HUDEP-2 (cell line): ENCODE results near the gene ARGLU1.

Experiments used
- DNase-seq, 76 experiments: peaks; one replicate each; lab custom pipeline; 2025; ENCODE audit not compliant: unreplicated experiment in 76 of 76; lab: John Stamatoyannopoulos, UW

Gene ARGLU1

DNA sequence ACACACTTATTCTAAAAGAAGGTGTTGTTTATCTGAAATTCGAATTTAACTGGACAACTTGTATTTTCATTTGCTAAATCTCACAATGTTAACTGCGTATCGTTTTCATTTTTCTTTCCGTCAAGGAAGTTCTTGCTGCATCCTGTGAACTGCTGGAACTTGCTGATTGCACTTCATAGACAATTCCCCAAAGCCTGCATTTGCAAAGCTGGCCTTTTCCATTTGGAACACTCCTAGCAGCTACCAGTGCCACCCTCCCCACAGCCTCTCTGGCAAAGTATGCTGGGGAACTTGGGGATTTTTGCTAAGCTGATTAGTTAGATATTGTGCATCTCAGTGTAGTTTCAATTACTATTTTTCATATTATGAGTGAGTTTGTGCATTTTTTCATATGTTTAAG is 20.4 kb upstream of the ARGLU1 start:
- DNase-seq: no peak

DNA sequence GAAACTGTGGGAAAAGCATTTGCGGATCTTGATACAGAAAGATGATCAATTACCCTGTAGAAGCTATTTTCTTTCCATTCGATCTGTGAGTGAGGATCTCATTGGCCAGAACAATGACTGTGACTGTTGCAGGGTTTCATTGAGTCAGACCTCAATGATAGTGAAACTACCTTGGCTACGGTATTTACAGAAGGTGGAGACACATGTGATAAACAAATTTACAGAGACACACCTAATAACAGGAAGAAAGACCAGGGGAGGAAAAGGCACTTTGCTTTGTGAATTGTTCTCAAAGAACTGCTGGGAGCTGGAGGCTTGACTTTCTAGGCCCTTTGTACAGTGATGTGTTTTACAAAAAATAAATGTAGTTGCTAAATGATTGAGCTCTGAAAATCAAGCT is 19.9 kb upstream of the ARGLU1 start:
- DNase-seq: no peak

DNA sequence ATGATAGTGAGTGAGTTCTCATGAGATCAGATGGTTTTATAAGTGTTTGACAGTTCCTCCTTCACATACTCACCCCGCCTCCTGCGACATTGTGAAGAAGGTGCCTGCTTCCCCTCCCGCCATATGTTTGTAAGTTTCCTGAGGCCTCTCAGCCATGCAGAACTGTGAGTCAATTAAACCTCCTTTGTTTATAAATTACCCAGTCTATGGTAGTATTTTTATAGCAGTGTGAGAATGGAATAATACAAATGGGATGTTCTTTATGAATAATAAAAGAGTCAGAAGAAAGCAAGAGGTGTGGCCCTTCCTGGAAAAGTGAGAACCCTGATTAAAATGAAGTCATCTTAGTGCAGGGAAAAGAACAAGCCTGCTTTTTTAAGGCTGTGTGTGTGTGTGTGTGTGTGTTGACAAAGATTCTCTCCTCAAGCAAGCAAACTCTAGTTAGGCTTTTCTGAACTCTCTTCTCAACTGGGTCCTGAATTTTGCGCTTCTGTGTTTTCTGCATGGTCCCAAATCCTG is 18.8 kb upstream of the ARGLU1 start:
- no peak for DNase-seq

DNA sequence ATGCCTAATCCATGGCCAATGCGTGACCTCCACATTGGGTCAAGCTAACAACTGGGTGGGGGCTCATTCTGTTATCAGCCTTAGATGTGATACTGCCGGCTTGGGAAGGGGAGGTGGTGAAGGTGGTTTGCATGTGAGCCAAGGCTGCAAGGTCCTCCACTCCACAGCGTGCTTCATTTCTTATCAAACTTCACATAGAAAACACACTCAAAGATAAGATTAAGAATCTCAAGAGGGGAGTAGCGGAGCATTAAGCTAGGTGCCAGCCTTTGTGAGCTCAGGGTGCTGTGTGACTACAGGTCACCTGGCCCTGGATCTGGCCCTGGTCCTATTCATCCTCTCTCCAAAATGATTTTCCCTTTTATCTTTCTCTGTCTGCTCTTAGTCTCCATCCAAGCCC is 13.3 kb upstream of the ARGLU1 start:
- no peak for DNase-seq

DNA sequence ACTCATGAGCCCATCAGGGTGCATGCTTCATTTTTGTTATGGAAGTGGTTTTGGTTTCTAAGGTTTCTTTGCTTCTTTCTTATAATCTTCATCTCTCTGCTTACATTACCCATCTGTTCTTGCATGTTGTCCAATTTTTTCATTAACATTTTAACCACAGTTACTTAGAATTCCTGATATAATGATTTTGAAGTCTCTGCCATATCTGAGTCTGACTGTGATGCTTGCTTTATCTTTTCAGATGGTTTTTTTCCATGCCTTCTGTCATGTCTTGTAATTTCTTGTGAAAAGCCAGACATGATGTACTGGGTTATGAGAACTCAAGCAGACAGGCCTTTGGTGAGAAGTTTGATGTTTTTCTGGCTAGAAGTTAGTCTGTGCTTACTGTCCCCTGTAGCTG is 8.0 kb upstream of the ARGLU1 start:
- DNase-seq: no peak

DNA sequence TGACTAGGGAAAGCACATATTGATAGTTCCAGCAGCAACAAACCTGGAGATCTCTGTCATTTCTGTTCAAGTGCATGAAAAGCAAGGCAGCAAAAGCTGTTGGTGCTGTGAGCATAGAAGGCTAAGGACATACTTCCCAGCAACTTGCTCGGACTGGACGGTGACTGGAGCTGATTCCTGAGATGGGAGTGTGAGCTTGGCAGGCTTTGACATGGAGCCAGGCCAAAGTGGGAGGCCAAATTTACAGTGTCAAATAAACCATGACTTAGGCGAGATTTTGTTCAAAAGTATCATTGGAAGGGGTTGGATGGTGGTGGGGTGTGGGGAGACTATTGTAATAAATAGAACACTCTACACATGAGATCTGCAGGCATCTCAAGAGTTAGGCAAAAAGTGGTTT is 5.9 kb upstream of the ARGLU1 start:
- DNase-seq: no peak

DNA sequence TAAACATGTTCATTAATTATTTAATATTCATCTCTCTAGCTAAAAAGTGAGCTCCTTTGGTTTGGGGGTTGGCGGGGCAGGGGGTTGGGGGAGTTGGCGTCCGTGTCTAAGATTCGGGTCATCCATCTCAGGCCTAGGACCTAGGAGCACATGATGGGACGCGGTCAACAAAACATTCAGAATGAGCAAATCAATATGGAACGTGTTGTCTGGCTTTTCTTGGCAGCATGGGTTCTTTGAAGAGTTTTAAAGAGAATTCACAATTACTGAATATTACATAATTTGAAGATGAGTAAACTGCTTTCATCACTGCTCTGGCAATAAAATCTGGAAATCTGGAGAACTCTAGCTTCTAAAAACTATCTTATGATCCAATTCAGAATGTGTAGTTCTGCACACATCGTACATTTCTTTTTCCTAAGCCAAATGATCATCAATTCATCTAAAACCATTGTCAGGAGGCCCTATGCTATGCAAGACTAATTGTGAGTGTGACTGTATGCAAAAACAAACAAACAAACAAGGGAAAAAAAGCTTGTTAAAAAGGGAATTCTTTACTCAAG is 5.4 kb upstream of the ARGLU1 start:
- DNase-seq: no peak

DNA sequence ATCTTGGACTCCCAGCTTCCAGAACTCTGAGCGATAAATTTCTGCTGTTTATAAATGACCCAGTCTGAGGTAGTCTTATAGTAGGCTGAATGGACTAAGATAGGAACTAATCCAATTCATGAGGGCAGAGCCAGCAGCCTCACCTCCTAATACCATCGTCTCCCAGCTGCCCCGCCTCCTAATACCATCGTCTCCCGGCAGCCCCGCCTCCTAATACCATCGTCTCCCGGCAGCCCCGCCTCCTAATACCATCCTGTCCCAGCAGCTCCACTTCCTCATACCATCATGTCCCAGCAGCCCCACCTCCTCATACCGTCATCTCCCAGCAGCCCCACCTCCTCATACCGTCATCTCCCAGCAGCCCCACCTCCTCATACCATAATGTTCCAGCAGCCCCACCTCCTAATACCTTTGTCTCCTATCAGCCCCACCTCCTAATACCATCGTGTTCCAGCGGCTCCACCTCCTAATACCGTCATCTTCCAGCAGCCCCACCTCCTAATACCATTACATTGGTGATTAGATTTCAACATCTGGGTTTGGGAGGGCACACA is 2.4 kb upstream of the ARGLU1 start:
- peak in 7 of 76 experiments; percentile 4 to 65 (median 31) for DNase-seq

DNA sequence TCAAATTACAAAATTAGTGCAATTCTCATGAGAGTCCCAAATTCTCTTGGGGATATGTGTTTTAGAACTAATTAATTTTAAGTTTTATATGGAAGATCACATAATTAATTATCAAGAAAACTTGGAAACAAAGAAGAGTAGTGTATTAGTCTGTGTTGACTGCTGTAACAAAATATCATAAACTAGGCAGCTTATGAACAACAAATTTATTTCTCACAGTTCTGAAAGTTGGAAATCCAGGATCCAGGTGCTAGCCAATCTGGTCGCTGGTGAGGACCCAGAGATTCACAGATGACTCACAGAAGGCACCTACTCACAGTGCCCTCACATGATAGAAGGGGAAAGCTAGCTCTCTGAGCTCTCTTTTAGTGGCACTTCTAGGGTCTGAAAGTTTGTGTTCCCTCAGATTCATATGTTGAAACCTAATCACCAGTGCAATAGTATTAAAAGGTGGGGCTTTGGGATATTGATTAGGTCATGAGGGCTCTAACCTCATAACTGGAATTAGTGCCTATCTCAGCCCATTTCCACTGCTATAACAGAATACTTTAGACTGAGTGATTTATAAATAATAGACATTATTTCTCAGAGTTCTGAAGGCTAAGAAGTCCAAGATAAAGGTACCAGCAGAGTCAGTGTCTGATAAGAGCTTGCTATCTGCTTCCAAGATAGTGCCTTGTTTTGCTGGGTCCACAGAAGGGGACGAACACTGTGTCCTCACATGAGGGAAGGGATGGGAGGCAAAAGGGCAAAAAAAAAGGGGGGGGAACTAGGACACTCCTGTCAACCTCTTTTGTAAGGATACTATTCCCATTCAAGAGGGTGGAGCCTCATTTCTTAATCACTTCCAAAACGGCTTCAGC is 1.5 kb upstream of the ARGLU1 start:
- no peak for DNase-seq

DNA sequence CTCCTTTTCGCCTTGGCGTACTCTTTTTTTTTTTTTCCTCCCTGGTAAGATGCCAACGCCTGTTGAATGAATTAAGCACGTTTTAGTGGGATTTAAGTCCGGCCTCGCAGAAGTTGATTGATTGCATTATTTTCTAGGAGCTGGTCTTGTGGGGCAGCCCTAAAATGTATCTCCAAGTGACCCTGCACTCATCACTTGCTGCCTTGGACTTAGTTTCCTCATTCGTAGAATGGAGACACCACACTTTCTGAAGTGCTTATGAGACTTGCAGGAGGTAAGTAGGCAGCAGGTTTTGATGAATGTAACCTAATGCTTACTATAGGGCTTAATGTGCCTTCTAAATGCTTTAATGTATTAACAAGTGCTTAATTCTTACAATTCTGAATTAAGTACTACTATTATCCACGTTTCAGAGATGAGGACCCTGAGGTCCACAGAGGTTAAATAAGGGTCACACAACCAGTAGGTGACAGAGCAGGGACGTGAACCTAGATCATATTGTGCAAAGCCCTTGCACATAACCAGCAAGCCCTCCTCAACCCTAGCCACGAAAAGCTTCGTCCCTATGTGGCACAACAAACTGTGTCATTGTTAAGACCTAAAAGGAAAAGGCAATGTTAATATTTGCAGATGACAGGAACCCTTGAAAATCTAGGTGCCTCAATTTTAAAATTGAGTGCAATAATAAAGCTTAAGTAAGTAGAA is 514 bp upstream of the ARGLU1 start:
- DNase-seq: peak in 4 of 76 experiments; percentile 2 to 46 (median 16)

DNA sequence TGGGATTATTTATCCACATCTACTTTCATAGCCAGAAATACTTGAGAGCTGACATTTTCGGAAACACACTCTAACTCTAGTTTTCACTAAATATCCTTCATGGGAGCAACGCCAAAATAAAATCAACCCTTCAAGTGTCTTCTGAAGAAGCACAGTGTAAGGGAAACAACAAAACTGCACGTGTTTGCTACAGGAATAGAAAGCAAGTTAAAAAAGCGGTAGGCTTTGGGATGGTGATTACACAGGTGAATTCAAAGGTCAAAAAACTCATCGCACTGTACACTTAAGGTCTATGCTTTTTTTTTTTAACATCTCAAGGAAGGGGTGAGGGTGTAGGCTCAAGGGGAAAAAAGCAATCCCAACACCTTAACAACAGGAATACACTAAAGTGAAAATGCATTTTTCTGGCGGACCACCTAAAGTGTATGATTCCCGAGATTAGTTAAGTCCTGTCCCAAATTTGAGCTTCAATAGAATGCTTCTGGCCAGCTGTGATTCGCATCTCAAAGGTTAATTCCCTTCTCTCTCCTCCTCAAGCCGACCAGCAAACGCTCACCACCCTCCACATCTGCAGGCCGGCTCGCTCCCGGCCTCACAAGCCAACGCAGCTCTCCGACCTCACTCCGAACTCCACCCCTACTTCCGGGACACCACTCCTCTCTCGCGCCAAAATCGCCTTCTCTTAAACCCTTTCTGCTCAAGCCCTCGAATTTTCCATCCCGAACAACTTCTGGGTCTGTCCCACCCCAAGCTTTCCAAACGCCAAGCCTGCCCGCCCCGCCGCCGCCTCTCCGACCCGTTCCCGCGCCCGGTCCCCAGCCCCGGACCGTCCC is 1.1 kb downstream of the ARGLU1 start:
- peak in 55 of 76 experiments; percentile 2 to 58 (median 29) for DNase-seq

DNA sequence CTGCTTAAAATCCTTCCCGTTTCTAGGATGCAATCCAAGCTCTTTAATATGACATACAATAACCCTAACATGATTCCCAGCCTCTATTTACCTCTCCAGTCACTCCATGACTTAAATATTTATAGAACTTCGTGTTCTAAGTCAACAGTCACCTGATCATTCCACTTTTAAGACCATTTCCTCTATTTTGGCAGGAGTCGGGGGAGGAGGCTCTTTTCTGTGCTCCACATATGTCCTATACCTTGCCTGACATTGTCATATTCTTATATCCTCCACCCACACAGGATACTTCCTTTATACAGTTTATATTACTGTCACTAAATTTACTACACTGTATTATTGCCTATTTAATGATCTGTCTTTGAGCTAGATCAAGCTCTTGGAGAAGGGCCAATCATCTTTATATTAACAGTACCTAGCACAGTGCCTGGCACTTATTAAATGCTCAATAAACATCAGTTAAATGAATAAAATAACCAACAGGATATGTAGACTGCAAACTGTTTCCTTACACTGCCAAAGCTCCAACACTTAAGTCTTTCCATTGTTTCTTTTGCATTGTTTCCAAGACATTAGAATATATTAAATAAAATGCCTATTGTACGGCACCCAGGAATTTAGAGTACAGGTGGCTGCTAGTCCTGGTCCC is 2.7 kb downstream of the ARGLU1 start:
- no peak for DNase-seq

DNA sequence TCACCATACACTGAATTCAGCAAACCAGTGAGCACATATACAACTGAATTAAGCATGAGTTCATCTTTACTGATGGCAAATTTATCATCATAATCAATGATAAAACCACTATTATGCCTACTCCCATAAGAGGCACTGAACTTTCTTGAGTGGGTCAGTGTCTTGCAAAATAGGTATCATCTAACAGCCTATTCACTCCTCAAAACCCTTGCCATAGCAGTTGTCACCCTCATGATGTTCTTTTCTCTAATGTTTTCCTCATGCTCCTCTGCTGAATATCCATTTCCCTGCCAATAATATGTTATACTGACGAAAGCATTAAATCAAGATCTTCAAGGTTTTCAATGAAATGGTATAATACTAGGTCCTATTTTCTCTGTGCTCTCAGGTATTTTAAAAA is 5.6 kb downstream of the ARGLU1 start:
- DNase-seq: no peak

DNA sequence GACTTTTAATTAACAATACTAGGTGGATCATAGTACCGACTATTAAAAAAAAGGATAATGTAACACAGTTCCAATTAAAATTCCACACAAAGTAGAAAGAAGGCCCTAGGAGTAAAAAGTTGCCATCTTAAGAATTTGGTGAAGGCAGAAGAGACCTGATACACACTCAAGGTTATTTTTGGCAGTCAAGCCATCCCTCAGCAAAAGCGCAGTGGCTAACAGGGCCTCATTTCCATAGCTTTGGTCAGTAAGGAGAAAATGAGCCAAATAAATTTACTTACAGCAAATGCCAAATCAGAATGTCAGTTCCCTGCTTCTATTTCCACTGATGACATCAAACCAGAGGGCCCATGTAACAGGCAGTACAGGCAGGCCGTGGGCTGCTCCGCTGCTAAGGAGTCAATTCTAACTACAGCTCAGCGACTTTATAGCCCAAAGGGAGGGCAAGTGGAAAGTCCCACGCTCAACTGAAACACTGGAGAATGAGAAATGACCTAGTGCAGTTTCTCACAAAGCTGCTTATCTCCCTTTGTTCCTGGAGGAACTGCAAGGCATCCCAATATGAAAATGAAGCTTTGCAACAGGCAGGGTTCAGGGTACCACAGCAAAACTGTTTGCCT is 6.3 kb downstream of the ARGLU1 start:
- DNase-seq: no peak

DNA sequence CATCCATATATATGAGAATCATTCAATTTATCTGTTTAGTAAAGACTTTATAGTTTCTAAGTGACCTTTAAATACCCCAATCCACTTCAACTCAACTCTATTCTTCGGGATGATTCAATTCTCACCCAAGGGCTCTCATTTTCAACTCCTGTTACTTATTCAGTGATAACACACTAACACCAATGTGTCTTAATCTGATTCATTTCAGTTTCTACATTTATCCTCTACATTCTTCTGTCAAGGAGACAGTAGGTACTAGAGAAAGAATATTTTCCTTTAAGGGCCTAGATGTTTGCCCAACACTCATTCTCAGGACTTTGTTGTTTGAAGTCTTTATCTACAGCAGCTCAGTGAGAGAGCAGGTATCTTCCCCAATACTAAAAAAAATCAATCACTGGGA is 7.1 kb downstream of the ARGLU1 start:
- no peak for DNase-seq

DNA sequence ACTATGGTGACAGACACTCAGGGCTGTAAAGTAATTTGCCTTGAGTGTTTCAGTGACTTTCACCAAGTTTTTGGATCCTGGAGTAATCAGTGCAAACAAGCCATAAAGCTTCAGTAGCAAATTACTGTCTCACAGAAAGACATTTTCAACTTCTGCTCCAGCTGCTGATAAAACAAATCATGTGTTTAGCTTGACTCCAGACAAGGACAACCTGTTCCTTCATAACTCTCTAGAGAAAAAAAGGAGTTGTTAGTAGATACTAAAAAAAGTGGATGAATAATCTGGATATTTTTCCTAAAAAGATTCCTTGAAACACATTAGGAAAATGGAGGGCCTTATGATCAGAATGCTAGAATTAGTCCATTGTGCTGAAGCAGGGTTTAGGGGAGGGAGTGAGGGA is 9.4 kb downstream of the ARGLU1 start:
- no peak for DNase-seq

DNA sequence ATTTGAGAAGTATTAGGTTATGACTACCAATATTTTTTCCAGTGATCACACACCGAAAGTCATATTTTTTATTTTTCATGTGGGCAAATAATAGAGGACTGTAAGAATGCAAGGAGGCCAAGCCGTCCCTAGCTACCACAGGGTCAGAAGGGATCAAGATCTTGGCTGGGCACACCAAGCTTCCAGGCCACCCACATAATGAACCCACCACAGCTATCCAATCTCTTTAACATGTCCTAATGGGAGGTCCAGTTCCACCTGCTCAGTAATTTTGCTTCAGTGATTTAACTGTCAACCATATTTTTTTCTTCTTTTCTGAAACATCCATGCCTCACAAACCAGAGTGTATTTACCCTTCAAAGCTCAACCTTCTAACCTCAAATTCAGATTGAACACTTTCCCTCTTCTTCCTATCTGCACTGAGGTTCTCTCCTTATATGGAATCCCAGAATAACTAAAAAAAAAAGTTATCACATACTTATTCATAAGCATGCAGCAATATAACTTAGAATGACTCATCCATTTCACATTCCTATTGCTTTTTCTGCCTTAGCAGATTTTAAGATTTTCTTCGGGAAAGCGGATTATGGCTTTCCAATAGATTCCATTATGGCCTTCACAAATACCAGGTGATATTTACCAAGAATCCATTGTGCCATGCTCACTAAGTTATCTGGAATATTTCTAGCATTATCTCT is 12.2 kb downstream of the ARGLU1 start:
- no peak for DNase-seq

DNA sequence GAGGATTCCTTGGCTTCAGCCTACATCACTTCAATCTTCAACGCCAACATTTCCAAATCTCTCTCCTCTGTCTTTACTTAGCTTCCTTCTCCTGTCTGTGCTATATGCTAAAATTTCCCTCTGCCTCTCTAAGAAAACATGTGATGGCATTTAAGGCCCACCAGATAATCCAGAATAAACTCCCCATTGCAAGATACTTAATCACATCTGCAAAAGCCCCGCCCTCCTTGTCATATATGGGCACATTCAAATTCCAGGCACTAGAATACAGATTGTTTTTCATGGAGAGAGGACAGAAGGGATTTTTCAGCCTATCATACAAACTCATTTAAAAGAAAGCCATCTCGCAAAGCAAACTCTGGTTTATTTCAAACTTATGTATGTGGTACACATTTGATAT is 16.2 kb downstream of the ARGLU1 start:
- DNase-seq: no peak

DNA sequence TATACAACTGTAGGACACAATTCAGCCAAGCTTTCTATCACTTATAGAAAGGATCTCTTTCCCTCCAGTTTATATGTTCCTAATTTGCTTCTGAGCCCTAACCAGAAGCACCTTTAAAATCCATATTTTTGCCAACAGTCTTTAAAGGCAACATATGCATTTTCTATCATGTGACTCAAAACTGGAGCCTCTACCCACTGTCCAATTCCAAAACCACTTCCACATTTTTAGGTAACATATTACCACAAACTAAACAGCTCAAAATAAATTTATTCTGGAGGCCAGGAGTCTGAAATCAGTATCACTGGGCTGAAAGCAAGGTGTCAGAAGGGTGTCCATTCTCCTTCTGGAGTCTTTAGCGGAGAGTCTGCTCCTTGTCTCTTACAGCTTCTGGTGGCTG is 16.6 kb downstream of the ARGLU1 start:
- no peak for DNase-seq
